Measurements from ENCODE around the gene LRMDA.

GRCh38 chr10:76234499-76235226 lies 803.2 kb downstream of the LRMDA start:
- TF ChIP-seq POLR2A (IDR thresholded peaks at IDR 0.05) (no peak), CTCF (IDR thresholded peaks at IDR 0.05) (no peak)

All from body of pancreas (tissue), 4 donors.